HepG2 (cell line): ENCODE measurements around the gene NR5A2. TPM values are rescaled to one million over a fixed set of nuclear protein-coding genes. Genes with fewer than 3 reads are reported as not detected.

ENCODE experiments used
- ATAC-seq: fragments of 200-7000 bp; cut with Tn5 transposase; 3 replicates; pipeline ENCODE4 v1.9.1; 2020; ENCODE audit warnings: mild to moderate bottlenecking, moderate library complexity
- BruUV-seq: library from RNA; stranded (reverse); fragments of 400-500 nt; replicated peaks from 2 replicates; lab custom pipeline; 2021; lab: Mats Ljungman, UMichigan
- CTCF ChIA-PET: fragments of 300-600 bp; formaldehyde crosslinking; extraction: SDS; loops from one replicate; lab custom pipeline; 2021; ENCODE audit warnings: low total read pairs, inconsistent platforms, low intra/inter-chr PET ratio; lab: Yijun Ruan, JAX
- POLR2A ChIA-PET: fragments of 350-600 bp; sonication (Branson Sonifier 250); formaldehyde crosslinking; loops from one replicate; lab custom pipeline; 2020; ENCODE audit warnings: antibody characterized with exemption, inconsistent platforms; lab: Yijun Ruan, JAX
- DNase-seq: peaks from one replicate; pipeline ENCODE4 v3.0.0-alpha.2; 2015; ENCODE audit warnings: low spot score
- FAIRE-seq: peaks from 3 replicates; lab custom pipeline; 2011; peaks lifted over from hg19 to GRCh38; lab: Jason Lieb, UNC
- H2AFZ ChIP-seq: one replicate; pipeline ENCODE4 v1.6.1; 2011; ENCODE audit warnings: low read length, inconsistent platforms
- H3K27ac ChIP-seq: fragments of 300-600 bp; 3 replicates; pipeline ENCODE4 v1.8.0; 2011; ENCODE audit warnings: mixed run types, mild to moderate bottlenecking, mixed read lengths, low read length, inconsistent platforms; ENCODE audit not compliant: insufficient read depth; ENCODE audit errors: extremely low read length
- H3K27me3 ChIP-seq, 2 experiments: fragments of 200-600 bp in 1 of 2; 2 replicates in 1 of 2; 3 replicates in 1 of 2; pipeline versions ENCODE4 v1.6.0 to v1.8.0; 2011; ENCODE audit warnings: low read length in 2 of 2, mild to moderate bottlenecking in 2 of 2, moderate library complexity in 2 of 2, inconsistent platforms in 1 of 2; ENCODE audit not compliant: insufficient read depth in 2 of 2, control insufficient read depth in 1 of 2
- H3K36me3 ChIP-seq, 2 experiments: fragments of 200-600 bp in 1 of 2; replicated peaks in 1 of 2; 2 replicates in 1 of 2; 3 replicates in 1 of 2; pipeline versions ENCODE4 v1.5.1 to v1.8.0; 2011; ENCODE audit warnings: low read length in 2 of 2, inconsistent platforms in 1 of 2; ENCODE audit not compliant: insufficient read depth in 2 of 2, control insufficient read depth in 1 of 2
- H3K4me1 ChIP-seq: 2 replicates; pipeline ENCODE4 v1.5.1; 2012; ENCODE audit warnings: low read length, inconsistent platforms; ENCODE audit not compliant: insufficient read depth
- H3K4me2 ChIP-seq: 2 replicates; pipeline ENCODE4 v1.6.0; 2011; ENCODE audit warnings: low read depth, low read length, inconsistent platforms
- H3K4me3 ChIP-seq, 3 experiments: fragments of 200-600 bp in 1 of 3; sonication (generic), shearing (Covaris generic) in 1 of 3; replicated peaks in 1 of 3; 2 replicates each; pipeline ENCODE4 v1.5.1; 2011 to 2016; ENCODE audit warnings: low read length in 3 of 3, inconsistent platforms in 2 of 3, low read depth in 2 of 3, mild to moderate bottlenecking in 2 of 3, control low read depth in 1 of 3, mixed read lengths in 1 of 3; ENCODE audit not compliant: insufficient read depth in 1 of 3
- H3K79me2 ChIP-seq: one replicate; pipeline ENCODE4 v1.6.1; 2011; ENCODE audit warnings: low read length, inconsistent platforms; ENCODE audit not compliant: insufficient read depth
- H3K9ac ChIP-seq: 2 replicates; pipeline ENCODE4 v1.6.0; 2011; ENCODE audit warnings: mild to moderate bottlenecking, low read depth, low read length, inconsistent platforms; ENCODE audit not compliant: insufficient read depth
- H3K9me3 ChIP-seq: 2 replicates; pipeline ENCODE4 v1.5.1; 2012; ENCODE audit warnings: mild to moderate bottlenecking, low read length
- H4K20me1 ChIP-seq: 2 replicates; pipeline ENCODE4 v1.6.0; 2011; ENCODE audit warnings: inconsistent platforms, mild to moderate bottlenecking, low read length, moderate library complexity; ENCODE audit not compliant: insufficient read depth
- DPF2 ChIP-seq: sonication (generic); formaldehyde crosslinking; IDR thresholded peaks from 2 replicates; pipeline ENCODE4 v1.4.0; 2020; ENCODE audit warnings: mild to moderate bottlenecking, low read depth, missing genetic modification reagents, borderline replicate concordance
- HOXA9 ChIP-seq: sonication (generic); formaldehyde crosslinking; IDR thresholded peaks from 2 replicates; pipeline ENCODE4 v1.8.1; 2022; ENCODE audit warnings: missing genetic modification reagents, mild to moderate bottlenecking, moderate library complexity, borderline replicate concordance
- KDM1A ChIP-seq: IDR thresholded peaks from 2 replicates; pipeline ENCODE4 v1.6.1; 2016; ENCODE audit warnings: missing compliant biosample characterization
- PLRG1 ChIP-seq: fragments of 450-650 bp; conservative IDR thresholded peaks from 2 replicates; pipeline ENCODE4 v1.6.1; 2016
- SMAD9 ChIP-seq: sonication (generic); formaldehyde crosslinking; IDR thresholded peaks from 2 replicates; pipeline ENCODE4 v1.5.1; 2020; ENCODE audit warnings: mild to moderate bottlenecking, missing genetic modification reagents
- ZFP82 ChIP-seq: sonication (generic); formaldehyde crosslinking; IDR thresholded peaks from 2 replicates; pipeline ENCODE4 v1.5.1; 2020; ENCODE audit warnings: mild to moderate bottlenecking, missing genetic modification reagents, borderline replicate concordance
- ZNF121 ChIP-seq: sonication (generic); formaldehyde crosslinking; IDR thresholded peaks from 2 replicates; pipeline ENCODE4 v1.5.0; 2020; ENCODE audit warnings: mild to moderate bottlenecking, missing genetic modification reagents
- ZNF136 ChIP-seq: sonication (generic); formaldehyde crosslinking; IDR thresholded peaks from 2 replicates; pipeline ENCODE4 v1.8.1; 2022; ENCODE audit warnings: low read depth, mild to moderate bottlenecking, moderate library complexity, missing genetic modification reagents
- ZNF263 ChIP-seq: sonication (generic); formaldehyde crosslinking; IDR thresholded peaks from 2 replicates; pipeline ENCODE4 v1.4.0; 2020; ENCODE audit warnings: missing genetic modification reagents
- ZNF484 ChIP-seq: sonication (generic); formaldehyde crosslinking; IDR thresholded peaks from 2 replicates; pipeline ENCODE4 v1.5.1; 2020; ENCODE audit warnings: mild to moderate bottlenecking, low read depth, missing genetic modification reagents, borderline replicate concordance
- ZNF513 ChIP-seq: sonication (generic); formaldehyde crosslinking; conservative IDR thresholded peaks from 2 replicates; pipeline ENCODE4 v1.5.0; 2020; ENCODE audit warnings: missing genetic modification reagents
- ZNF713 ChIP-seq: sonication (generic); formaldehyde crosslinking; IDR thresholded peaks from 2 replicates; pipeline ENCODE4 v1.4.0; 2020; ENCODE audit warnings: mild to moderate bottlenecking, missing genetic modification reagents
- WGBS: methylation state at CpG from one replicate; pipeline ENCODE4 v1.1.6; 2017; ENCODE audit warnings: low lambda C conversion rate; 5-methylcytosine and 5-hydroxymethylcytosine counted together
- in situ Hi-C: cut with HindIII; loops from 2 replicates; pipeline ENCODE4 v1.10.0; 2017; ENCODE audit warnings: low pct_unique_long_range_greater_than_20kb; ENCODE audit not compliant: extremely low pct_ligation_motif_present
- intact Hi-C: fragments of 100-400 bp; cut with micrococcal nuclease; formaldehyde crosslinking; loops from one replicate; pipeline ENCODE4 v1.10.0; 2022; ENCODE audit not compliant: unreplicated experiment
- polyA plus RNA-seq, 8 experiments: library from polyadenylated mRNA; depleted of rRNA in 3 of 8; stranded (reverse) in 7 of 8; unstranded in 1 of 8; fragments of >200 nt; fragmentation: Illumina TruSeq in 4 of 8; extraction: Trizol in 4 of 8; gene quantifications; 2 replicates each; pipeline versions ENCODE4 v1.2.1 to v1.2.3, GENCODE V29; 2011 to 2016; ENCODE audit warnings: low read depth in 4 of 8, missing spikeins in 1 of 8, mixed read lengths in 1 of 8; ENCODE audit not compliant: insufficient read depth in 1 of 8
- total RNA-seq, 5 experiments: library from RNA; depleted of rRNA; stranded (reverse); fragments of >200 nt; fragmentation: Illumina TruSeq; extraction: Trizol; gene quantifications; 2 replicates each; pipeline ENCODE4 v1.2.3, GENCODE V29; 2016; ENCODE audit warnings: low read depth in 1 of 5

NR5A2 gene
- total and polyA plus RNA-seq, 2 of the 13 experiments (the other 11 are each of a cell fraction or from before 2014, with no cell fraction given): 0.24 to 2.8 TPM

GRCh38 chr1:200095057-200095577 lies 67.6 kb downstream of the NR5A2 start:
- Histone ChIP-seq H3K4me1 (no peaks in the 10 kb centered on the region), H3K4me2 (no peak overlapping the region), H3K27me3 (no peaks in the 10 kb centered on the region), H4K20me1 (no peaks in the 10 kb centered on the region)
- WGBS: 54% methylated on average over 2 of the region's 2 CpGs
- TF ChIP-seq ZNF136 (CRISPR knock-in tag): no peak
- no peak for TF ChIP-seq DPF2 (CRISPR knock-in tag)
- no peak for TF ChIP-seq ZNF263
- no peak for TF ChIP-seq ZNF513 (CRISPR knock-in tag)
- TF ChIP-seq ZNF484 (CRISPR knock-in tag): no peak
- TF ChIP-seq KDM1A: no peak
- no peak for TF ChIP-seq HOXA9 (CRISPR knock-in tag)
- TF ChIP-seq, all 625 proteins: peak for 0
- FAIRE-seq (no peak), DNase-seq (no peak), ATAC-seq (no peak)
- ChIA-PET CTCF (no interaction called here), POLR2A (no interaction called here)
- in situ Hi-C loops (no loop called here), intact Hi-C loops (no loop called here)
- no TSS peak for BruUV-seq
- Histone ChIP-seq H3K79me2 (no peaks in the 10 kb centered on the region), H3K36me3 (no peaks in the 10 kb centered on the region), H3K9ac (no peak overlapping the region), H3K9me3 (no peaks in the 10 kb centered on the region), H3K4me3 (no peak overlapping the region), H2AFZ (no peak overlapping the region), H3K27ac (no peak overlapping the region)

- no peak for ATAC-seq
- FAIRE-seq: no peak
- H4K20me1 ChIP-seq: no peaks in the 10 kb centered on the region
- H3K36me3 ChIP-seq: no peaks in the 10 kb centered on the region
- intact Hi-C loops: no loop called here
- no peak for TF ChIP-seq ZNF713 (CRISPR knock-in tag)
- no peak for TF ChIP-seq ZFP82
- no peak for TF ChIP-seq ZNF121 (CRISPR knock-in tag)
- no peak for TF ChIP-seq SMAD9 (CRISPR knock-in tag)
- TF ChIP-seq PLRG1: no peak
- no peaks in the 10 kb centered on the region for H3K4me1 ChIP-seq
- no peak overlapping the region for H3K27ac ChIP-seq
- no peaks in the 10 kb centered on the region for H3K9me3 ChIP-seq
- POLR2A ChIA-PET: no interaction called here
- H2AFZ ChIP-seq: no peak overlapping the region
- no peak overlapping the region for H3K4me2 ChIP-seq
- 41% methylated on average over 3 of the region's 3 CpGs for WGBS
- DNase-seq: no peak
- no peaks in the 10 kb centered on the region for H3K27me3 ChIP-seq
- CTCF ChIA-PET: no interaction called here
- in situ Hi-C loops: no loop called here
- H3K9ac ChIP-seq: no peak overlapping the region
- BruUV-seq: no TSS peak
- no peak overlapping the region for H3K4me3 ChIP-seq
- H3K79me2 ChIP-seq: no peaks in the 10 kb centered on the region
Measured at GRCh38 chr1:200096774-200097173, 69.3 kb downstream of the NR5A2 start.
